Upper lobe of left lung (tissue), 6 donors: Measurements from ENCODE around the gene ACSS2. TPM values are rescaled to one million over a fixed set of nuclear protein-coding genes. Genes with fewer than 3 reads are reported as not detected.

Experiments
- ATAC-seq, 2 donors: fragments of 200-7000 bp; cut with Tn5 transposase; one replicate each; pipeline ENCODE4 v1.9.1; 2022; ENCODE audit warnings: mild to moderate bottlenecking in 2 of 2, moderate library complexity in 2 of 2; ENCODE audit not compliant: low FRiP score in 2 of 2
- DNase-seq, 2 donors: peaks; one replicate each; pipeline ENCODE4 v3.0.0-alpha.2; 2019 to 2020
- H3K27ac ChIP-seq, 4 donors: fragments of 200-600 bp; sonication (generic); one replicate each; pipeline ENCODE4 v1.5.1; 2016 to 2019
- H3K27me3 ChIP-seq, 4 donors: fragments of 200-600 bp; sonication (generic); one replicate each; pipeline ENCODE4 v1.5.1; 2017 to 2019
- H3K36me3 ChIP-seq, 4 donors: fragments of 200-600 bp; sonication (generic); one replicate each; pipeline ENCODE4 v1.5.1; 2016 to 2019
- H3K4me1 ChIP-seq, 4 donors: fragments of 200-600 bp; sonication (generic); one replicate each; pipeline ENCODE4 v1.5.1; 2018 to 2019
- H3K4me3 ChIP-seq, 4 donors: fragments of 200-600 bp; sonication (generic); one replicate each; pipeline ENCODE4 v1.5.1; 2017 to 2019; ENCODE audit warnings: mild to moderate bottlenecking in 2 of 4, moderate library complexity in 1 of 4
- H3K9me3 ChIP-seq, 4 donors: fragments of 200-600 bp; sonication (generic); one replicate each; pipeline ENCODE4 v1.5.1; 2018 to 2019
- EP300 ChIP-seq, 4 donors: sonication (generic); formaldehyde crosslinking; IDR thresholded peaks; one replicate each; pipeline ENCODE4 v1.5.1; 2017; ENCODE audit warnings: antibody characterized with exemption in 4 of 4, control low read depth in 2 of 4
- POLR2A ChIP-seq, 4 donors: fragments of 450-650 bp; IDR thresholded peaks; one replicate each; pipeline ENCODE4 v1.5.1; 2016 to 2017; ENCODE audit warnings: antibody characterized with exemption in 4 of 4, mild to moderate bottlenecking in 2 of 4
- POLR2AphosphoS5 ChIP-seq, 2 donors: sonication (generic); formaldehyde crosslinking; IDR thresholded peaks; one replicate each; pipeline ENCODE4 v1.5.1; 2017; ENCODE audit warnings: antibody characterized with exemption in 2 of 2
- WGBS, 2 donors: methylation state at CpG; one replicate each; pipeline ENCODE4 v1.1.5; 2017 to 2018; 5-methylcytosine and 5-hydroxymethylcytosine counted together
- total RNA-seq, 6 donors: library from RNA; depleted of rRNA in 4 of 6; stranded (reverse); fragments of >200 nt in 4 of 6; gene quantifications; one replicate each; pipeline versions ENCODE4 v1.1.0 to v1.2.1, GENCODE V29; 2016 to 2021
- TF ChIP-seq, protein P1 (sequence below), 6 experiments: fragments of 450-650 bp in 4 of 6; fragments of 200-600 bp in 2 of 6; sonication (generic) in 2 of 6; IDR thresholded peaks; one replicate each; pipeline ENCODE4 v1.5.1; 2016 to 2019; ENCODE audit warnings: antibody characterized with exemption in 6 of 6
- donor health status: DM: no; HTN: no; CAD: no; lungs with moderate emphysema.
- donor health status: DM: no; HTN: yes; CAD: no; lungs with severe emphysema.

The ACSS2 gene
- total RNA-seq, 6 donors from 2014 or later = 110 to 377 (median 203) TPM

DNA sequence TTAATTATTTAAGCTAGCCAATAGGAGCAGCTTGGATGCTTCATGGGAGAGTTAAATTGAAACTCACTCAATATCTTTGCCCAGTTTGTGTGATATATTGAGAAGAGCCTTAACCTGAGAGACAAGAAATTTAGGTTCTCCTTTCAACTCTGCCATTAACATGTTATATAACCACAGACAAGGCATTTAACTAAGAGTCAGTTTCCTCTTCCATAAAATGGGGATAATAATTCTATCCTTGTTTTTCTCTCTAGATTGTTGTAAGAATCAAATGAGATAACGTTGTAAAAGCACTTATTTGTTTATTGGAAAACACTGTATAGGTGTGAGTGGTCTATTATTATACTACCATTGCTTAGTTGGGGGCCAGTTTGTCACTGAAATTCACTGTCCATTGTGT is 7.8 kb downstream of the ACSS2 start:
- Histone ChIP-seq H3K27ac (peak overlapping the region in 2 of 4 donors; percentile 33 to 64), H3K36me3 (peaks cover 0 to 30% (median 20%) of the 10 kb centered on the region in 4 donors), H3K9me3 (no peaks in the 10 kb centered on the region), H3K4me1 (peaks cover 10 to 46% (median 29%) of the 10 kb centered on the region in 4 donors), H3K4me3 (no peak overlapping the region), H3K27me3 (no peaks in the 10 kb centered on the region)
- no peak for ATAC-seq
- TF ChIP-seq, protein P1, sequence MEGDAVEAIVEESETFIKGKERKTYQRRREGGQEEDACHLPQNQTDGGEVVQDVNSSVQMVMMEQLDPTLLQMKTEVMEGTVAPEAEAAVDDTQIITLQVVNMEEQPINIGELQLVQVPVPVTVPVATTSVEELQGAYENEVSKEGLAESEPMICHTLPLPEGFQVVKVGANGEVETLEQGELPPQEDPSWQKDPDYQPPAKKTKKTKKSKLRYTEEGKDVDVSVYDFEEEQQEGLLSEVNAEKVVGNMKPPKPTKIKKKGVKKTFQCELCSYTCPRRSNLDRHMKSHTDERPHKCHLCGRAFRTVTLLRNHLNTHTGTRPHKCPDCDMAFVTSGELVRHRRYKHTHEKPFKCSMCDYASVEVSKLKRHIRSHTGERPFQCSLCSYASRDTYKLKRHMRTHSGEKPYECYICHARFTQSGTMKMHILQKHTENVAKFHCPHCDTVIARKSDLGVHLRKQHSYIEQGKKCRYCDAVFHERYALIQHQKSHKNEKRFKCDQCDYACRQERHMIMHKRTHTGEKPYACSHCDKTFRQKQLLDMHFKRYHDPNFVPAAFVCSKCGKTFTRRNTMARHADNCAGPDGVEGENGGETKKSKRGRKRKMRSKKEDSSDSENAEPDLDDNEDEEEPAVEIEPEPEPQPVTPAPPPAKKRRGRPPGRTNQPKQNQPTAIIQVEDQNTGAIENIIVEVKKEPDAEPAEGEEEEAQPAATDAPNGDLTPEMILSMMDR (IDR thresholded peaks at IDR 0.05) = no peak
- TF ChIP-seq EP300 (IDR thresholded peaks at IDR 0.05) = no peak
- no peak for TF ChIP-seq POLR2AphosphoS5 (IDR thresholded peaks at IDR 0.05)
- no peak for TF ChIP-seq POLR2A (IDR thresholded peaks at IDR 0.05)
- WGBS, 2 donors = 76 to 81% methylated on average over 1 of the region's 1 CpG
- DNase-seq = no peak

DNA sequence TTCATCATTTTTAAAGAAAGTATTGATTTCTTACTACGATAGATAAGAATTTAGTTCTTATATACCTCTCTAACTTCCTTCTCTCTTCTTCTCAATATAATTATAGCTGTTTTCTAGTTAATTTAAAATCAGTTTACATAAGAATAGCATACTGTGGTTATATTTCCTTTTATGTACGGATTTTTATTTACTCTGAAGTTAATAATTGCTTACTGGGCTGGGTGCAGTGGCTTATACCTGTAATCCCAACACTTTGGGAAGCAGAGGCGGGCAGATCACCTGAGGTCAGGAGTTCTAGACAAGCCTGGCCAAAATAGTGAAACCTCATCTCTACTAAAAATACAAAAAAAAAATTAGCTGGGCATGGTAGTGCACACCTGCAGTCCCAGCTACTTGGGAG is 9.7 kb downstream of the ACSS2 start:
- no peak for ATAC-seq
- WGBS, 2 donors = 73 to 85% methylated on average over 3 of the region's 3 CpGs

GRCh38 chr20:34887023-34887422 is 10.6 kb downstream of the ACSS2 start:
- TF ChIP-seq, protein P1 (IDR thresholded peaks at IDR 0.05) = no peak
- no peak for TF ChIP-seq POLR2A (IDR thresholded peaks at IDR 0.05)
- no peak for TF ChIP-seq EP300 (IDR thresholded peaks at IDR 0.05)
- TF ChIP-seq POLR2AphosphoS5 (IDR thresholded peaks at IDR 0.05) = no peak
- Histone ChIP-seq H3K27me3 (no peaks in the 10 kb centered on the region), H3K36me3 (peaks cover 0 to 30% (median 20%) of the 10 kb centered on the region in 4 donors), H3K4me1 (peaks cover 11 to 56% (median 27%) of the 10 kb centered on the region in 4 donors), H3K4me3 (no peak overlapping the region), H3K27ac (no peak overlapping the region), H3K9me3 (no peaks in the 10 kb centered on the region)
- WGBS, 2 donors = 40 to 43% methylated on average over 3 of the region's 3 CpGs
- no peak for DNase-seq
- ATAC-seq = no peak

More for the DNA sequence above, 9.7 kb downstream of the ACSS2 start:
- Histone ChIP-seq H3K9me3 (no peaks in the 10 kb centered on the region), H3K27me3 (no peaks in the 10 kb centered on the region), H3K4me3 (no peak overlapping the region), H3K27ac (no peak overlapping the region), H3K36me3 (peaks cover 0 to 30% (median 20%) of the 10 kb centered on the region in 4 donors), H3K4me1 (peaks cover 5 to 47% (median 22%) of the 10 kb centered on the region in 4 donors)
- TF ChIP-seq POLR2AphosphoS5 (IDR thresholded peaks at IDR 0.05) (no peak), POLR2A (IDR thresholded peaks at IDR 0.05) (no peak), EP300 (IDR thresholded peaks at IDR 0.05) (no peak)
- TF ChIP-seq, protein P1 (IDR thresholded peaks at IDR 0.05) = no peak
- no peak for DNase-seq

DNA sequence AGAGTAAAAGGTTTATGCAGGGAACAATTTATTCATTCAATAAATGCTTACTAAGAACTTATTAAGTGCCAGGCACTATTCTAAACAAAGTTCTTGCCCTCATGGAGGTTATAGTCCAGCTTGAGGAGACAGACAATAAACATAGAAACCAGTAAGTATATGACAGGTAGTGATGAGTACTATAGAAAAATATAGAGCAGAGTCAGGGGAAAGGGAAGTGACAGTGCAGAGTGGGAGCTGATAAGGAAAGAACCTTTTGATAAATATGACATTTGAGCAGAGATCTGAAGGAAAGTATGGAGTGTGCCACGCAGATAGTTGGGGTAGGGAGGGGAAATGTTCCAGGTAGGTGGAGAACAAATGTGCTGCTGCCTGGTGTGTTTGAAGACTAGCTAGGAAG is 12.1 kb downstream of the ACSS2 start:
- Histone ChIP-seq H3K27me3 (no peaks in the 10 kb centered on the region), H3K36me3 (peaks cover 0 to 22% (median 16%) of the 10 kb centered on the region in 4 donors), H3K4me1 (peaks cover 11 to 49% (median 27%) of the 10 kb centered on the region in 4 donors), H3K9me3 (no peaks in the 10 kb centered on the region), H3K4me3 (no peak overlapping the region), H3K27ac (no peak overlapping the region)
- ATAC-seq (no peak), DNase-seq (no peak)
- TF ChIP-seq POLR2A (IDR thresholded peaks at IDR 0.05) = no peak
- no peak for TF ChIP-seq POLR2AphosphoS5 (IDR thresholded peaks at IDR 0.05)
- TF ChIP-seq EP300 (IDR thresholded peaks at IDR 0.05) = no peak
- TF ChIP-seq, protein P1 (IDR thresholded peaks at IDR 0.05) = no peak
- 63 to 71% methylated on average over 1 of the region's 1 CpG for WGBS, 2 donors
